K562 (cell line): ENCODE data around the gene KCP. TPM values are rescaled to one million over a fixed set of nuclear protein-coding genes. Genes with fewer than 3 reads are reported as not detected.

Experiments
- ATAC-seq: fragments of 200-7000 bp; cut with Tn5 transposase; 3 replicates; pipeline ENCODE4 v1.9.1; 2020; ENCODE audit warnings: moderate library complexity
- BruUV-seq: library from RNA; stranded (reverse); fragments of 400-500 nt; replicated peaks from 2 replicates; lab custom pipeline; 2021; lab: Mats Ljungman, UMichigan
- CTCF ChIA-PET: fragments of 300-600 bp; formaldehyde crosslinking; extraction: SDS; loops from one replicate; lab custom pipeline; 2021; ENCODE audit warnings: low intra/inter-chr PET ratio; lab: Yijun Ruan, JAX
- POLR2A ChIA-PET: fragments of 300-600, 350-650 bp; sonication (Branson Sonifier 250); formaldehyde crosslinking; extraction: SDS; loops from one replicate; lab custom pipeline; 2021; ENCODE audit warnings: antibody characterized with exemption, inconsistent platforms; lab: Yijun Ruan, JAX
- DNase-seq, 4 experiments: peaks; one replicate each; pipeline versions ENCODE4 v3.0.0 to v3.0.0-alpha.2; 2011 to 2018; ENCODE audit warnings: low spot score in 3 of 4, mixed read lengths in 3 of 4; ENCODE audit errors: extremely low read depth in 1 of 4
- FAIRE-seq: peaks from 2 replicates; lab custom pipeline; 2011; peaks lifted over from hg19 to GRCh38; lab: Jason Lieb, UNC
- H2AFZ ChIP-seq: 2 replicates; pipeline ENCODE4 v1.6.0; 2011; ENCODE audit warnings: low read depth, low read length, control low read depth, inconsistent platforms
- H3K27ac ChIP-seq: fragments of 200-600 bp; 3 replicates; pipeline ENCODE4 v1.8.0; 2011; ENCODE audit warnings: low read depth, mild to moderate bottlenecking, control low read depth, inconsistent platforms, low read length, moderate library complexity, mixed read lengths; ENCODE audit errors: extremely low read depth
- H3K27me3 ChIP-seq, 2 experiments: fragments of 300-600 bp in 1 of 2; 2 replicates in 1 of 2; 3 replicates in 1 of 2; pipeline versions ENCODE4 v1.6.0 to v1.8.0; 2011; ENCODE audit warnings: inconsistent platforms in 2 of 2, low read length in 2 of 2, mild to moderate bottlenecking in 1 of 2, mixed read lengths in 1 of 2, moderate library complexity in 1 of 2; ENCODE audit not compliant: control insufficient read depth in 2 of 2, insufficient read depth in 2 of 2
- H3K36me3 ChIP-seq: fragments of 300-600 bp; 3 replicates; pipeline ENCODE4 v1.8.0; 2011; ENCODE audit warnings: mild to moderate bottlenecking, low read length, inconsistent platforms; ENCODE audit not compliant: control insufficient read depth, insufficient read depth
- H3K4me1 ChIP-seq, 2 experiments: fragments of 200-600 bp in 1 of 2; replicated peaks in 1 of 2; 2 replicates in 1 of 2; 3 replicates in 1 of 2; pipeline versions ENCODE4 v1.5.1 to v1.8.0; 2011; ENCODE audit warnings: inconsistent platforms in 2 of 2, low read length in 2 of 2, mild to moderate bottlenecking in 1 of 2, mixed read lengths in 1 of 2, moderate library complexity in 1 of 2; ENCODE audit not compliant: control insufficient read depth in 2 of 2, insufficient read depth in 2 of 2
- H3K4me2 ChIP-seq: 2 replicates; pipeline ENCODE4 v1.6.1; 2011; ENCODE audit warnings: low read length, control low read depth, inconsistent platforms, mixed read lengths; ENCODE audit not compliant: insufficient read depth
- H3K4me3 ChIP-seq: fragments of 200-600 bp; sonication (generic), shearing (Covaris generic); 2 replicates; pipeline ENCODE4 v1.5.1; 2016; ENCODE audit warnings: control low read depth, inconsistent platforms
- H3K79me2 ChIP-seq: fragments of 200-600 bp; 3 replicates; pipeline ENCODE4 v1.8.0; 2011; ENCODE audit warnings: low read length, inconsistent platforms; ENCODE audit not compliant: control insufficient read depth, insufficient read depth
- H3K9ac ChIP-seq, 2 experiments: 2 replicates each; pipeline versions ENCODE4 v1.6.0 to v1.6.1; 2011; ENCODE audit warnings: low read depth in 2 of 2, low read length in 2 of 2, control low read depth in 1 of 2, inconsistent platforms in 1 of 2, mild to moderate bottlenecking in 1 of 2, mixed read lengths in 1 of 2; ENCODE audit not compliant: insufficient read depth in 1 of 2
- H3K9me1 ChIP-seq: one replicate; pipeline ENCODE4 v1.6.0; 2011; ENCODE audit warnings: inconsistent platforms, mild to moderate bottlenecking, low read length, moderate library complexity; ENCODE audit not compliant: control insufficient read depth, insufficient read depth
- H3K9me3 ChIP-seq: replicated peaks from 2 replicates; pipeline ENCODE4 v1.5.1; 2011; ENCODE audit warnings: low read depth, low read length, inconsistent platforms; ENCODE audit not compliant: control insufficient read depth, insufficient read depth
- H4K20me1 ChIP-seq: replicated peaks from 2 replicates; pipeline ENCODE4 v1.6.1; 2011; ENCODE audit warnings: low read length, inconsistent platforms, mixed read lengths; ENCODE audit not compliant: control insufficient read depth, insufficient read depth
- ESRRA ChIP-seq: fragments of 450-650 bp; IDR thresholded peaks from 2 replicates; pipeline ENCODE4 v1.6.1; 2014; ENCODE audit warnings: low read depth, mild to moderate bottlenecking, moderate library complexity, borderline replicate concordance
- FOXP4 ChIP-seq: sonication (generic); formaldehyde crosslinking; IDR thresholded peaks from 2 replicates; pipeline ENCODE4 v1.8.0; 2022; ENCODE audit warnings: mild to moderate bottlenecking, missing genetic modification reagents, borderline replicate concordance
- PCBP1 ChIP-seq: fragments of 200-400 bp; formaldehyde crosslinking; IDR thresholded peaks from 2 replicates; pipeline ENCODE4 v1.6.1; 2018; ENCODE audit warnings: mild to moderate bottlenecking, low read depth, low read length; ENCODE audit not compliant: poor library complexity, severe bottlenecking
- POLR2AphosphoS5 ChIP-seq: IDR thresholded peaks from 2 replicates; pipeline ENCODE4 v1.6.1; 2011; ENCODE audit warnings: mild to moderate bottlenecking, low read depth, low read length, moderate library complexity; ENCODE audit not compliant: control insufficient read depth, insufficient read depth
- POLR2G ChIP-seq: fragments of 200-400 bp; formaldehyde crosslinking; IDR thresholded peaks from 2 replicates; pipeline ENCODE4 v1.6.1; 2017; ENCODE audit warnings: low read depth, mild to moderate bottlenecking, antibody characterized with exemption, low read length, moderate library complexity
- PREB ChIP-seq: sonication (generic); formaldehyde crosslinking; IDR thresholded peaks from 2 replicates; pipeline ENCODE4 v1.8.1; 2023; ENCODE audit warnings: mild to moderate bottlenecking, missing genetic modification reagents
- RBFOX2 ChIP-seq: fragments of 200-400 bp; formaldehyde crosslinking; IDR thresholded peaks from 2 replicates; pipeline ENCODE4 v1.6.1; 2017; ENCODE audit warnings: low read depth, mild to moderate bottlenecking, low read length, moderate library complexity
- RBM22 ChIP-seq: fragments of 200-400 bp; formaldehyde crosslinking; IDR thresholded peaks from 2 replicates; pipeline ENCODE4 v1.6.1; 2018; ENCODE audit warnings: low read length, low read depth; ENCODE audit not compliant: poor library complexity, severe bottlenecking
- SMAD4 ChIP-seq: fragments of 250-450 bp; sonication (Bioruptor Pico); conservative IDR thresholded peaks from 2 replicates; pipeline ENCODE4 v1.8.0; 2021; ENCODE audit warnings: inconsistent platforms, mild to moderate bottlenecking, moderate library complexity
- SRSF1 ChIP-seq: fragments of 200-400 bp; formaldehyde crosslinking; IDR thresholded peaks from 2 replicates; pipeline ENCODE4 v1.6.1; 2017; ENCODE audit warnings: mild to moderate bottlenecking, low read depth, low read length, moderate library complexity
- ZNF212 ChIP-seq: fragments of 450-650 bp; formaldehyde crosslinking; IDR thresholded peaks from 2 replicates; pipeline ENCODE4 v1.4.0; 2020; ENCODE audit warnings: mild to moderate bottlenecking
- ZSCAN29 ChIP-seq: fragments of 450-650 bp; IDR thresholded peaks from 2 replicates; pipeline ENCODE4 v1.6.1; 2017
- WGBS: fragments of 100-300 bp; shearing (Covaris generic); methylation state at CpG from one replicate; pipeline ENCODE4 v1.1.6; 2016; ENCODE audit warnings: low coverage, mixed read lengths; ENCODE audit not compliant: insufficient coverage; ENCODE audit errors: missing lambda C conversion rate; 5-methylcytosine and 5-hydroxymethylcytosine counted together
- in situ Hi-C: fragments of 300-500 bp; cut with MboI; formaldehyde crosslinking; loops from 4 replicates; pipeline ENCODE4 v1.15.0; 2018; ENCODE audit warnings: inconsistent platforms, mixed read lengths
- intact Hi-C: fragments of 100-400 bp; cut with micrococcal nuclease; formaldehyde crosslinking; loops from 2 replicates; pipeline ENCODE4 v1.14.2; 2022
- polyA plus RNA-seq, 8 experiments: library from polyadenylated mRNA; depleted of rRNA in 4 of 8; stranded (reverse) in 5 of 8; unstranded in 3 of 8; fragments of >200 nt; fragmentation: Nextera tagmentation in 2 of 8; fragmentation: Illumina TruSeq in 1 of 8; extraction: Ambion mirVana in 2 of 8; extraction: Trizol in 1 of 8; gene quantifications; 2 replicates each; pipeline versions ENCODE4 v1.2.1 to v1.2.3, GENCODE V29; 2011 to 2014; ENCODE audit warnings: inconsistent platforms in 1 of 8, missing spikeins in 1 of 8
- total RNA-seq, 7 experiments: library from RNA; depleted of rRNA in 6 of 7; stranded (reverse); fragments of >200 nt in 6 of 7; fragmentation: Illumina TruSeq in 2 of 7; extraction: Trizol in 2 of 7; gene quantifications; 2 replicates each; pipeline versions ENCODE4 v1.2.1 to v1.2.3, GENCODE V29; 2011 to 2021; ENCODE audit warnings: low replicate concordance in 1 of 7
- TF ChIP-seq, protein P1 (sequence below): sonication (generic); formaldehyde crosslinking; IDR thresholded peaks from 2 replicates; pipeline ENCODE4 v1.5.0; 2020; ENCODE audit warnings: missing genetic modification reagents
- TF ChIP-seq, protein P2 (sequence below): sonication (generic); formaldehyde crosslinking; IDR thresholded peaks from 2 replicates; pipeline ENCODE4 v1.8.0; 2022; ENCODE audit warnings: mild to moderate bottlenecking, missing genetic modification reagents

Gene KCP
- total and polyA plus RNA-seq, 9 of the 15 experiments (the other 6 are each of a cell fraction or from before 2014, with no cell fraction given): 0.06 to 0.17 (median 0.12) TPM; not detected in 3

- no peak for ATAC-seq
- CTCF ChIA-PET: no interaction called here
Observed at GRCh38 chr7:128854396-128854795, 56.1 kb downstream of the KCP start.

More at GRCh38 chr7:128854396-128854795, 56.1 kb downstream of the KCP start:
- H3K4me3 ChIP-seq: no peak overlapping the region
- no peak overlapping the region for H3K4me2 ChIP-seq
- no peak overlapping the region for H3K27ac ChIP-seq
- no peaks in the 10 kb centered on the region for H3K79me2 ChIP-seq
- intact Hi-C loops: no loop called here
- BruUV-seq: no TSS peak
- no peak for FAIRE-seq
- H4K20me1 ChIP-seq: peaks cover 3% of the 10 kb centered on the region; the same call in 1 of the 2 replicates
- no peak overlapping the region for H2AFZ ChIP-seq
- POLR2A ChIA-PET: no interaction called here
- 96% methylated on average over 21 of the region's 21 CpGs for WGBS
- no peak for DNase-seq
- no peak overlapping the region; a peak in 1 of 4 replicates for H3K9ac ChIP-seq
- in situ Hi-C loops: no loop called here
- peak; percentile 61 for TF ChIP-seq RBFOX2
- TF ChIP-seq ZNF212 (CRISPR knock-in tag): no peak
- TF ChIP-seq SMAD4 (CRISPR knock-in tag): no peak
- TF ChIP-seq ZSCAN29: no peak
- 0 out of 2 replicates have a peak, but pooled peaks have one; percentile 53 for TF ChIP-seq POLR2G
- TF ChIP-seq FOXP4: no peak
- TF ChIP-seq, protein P1, sequence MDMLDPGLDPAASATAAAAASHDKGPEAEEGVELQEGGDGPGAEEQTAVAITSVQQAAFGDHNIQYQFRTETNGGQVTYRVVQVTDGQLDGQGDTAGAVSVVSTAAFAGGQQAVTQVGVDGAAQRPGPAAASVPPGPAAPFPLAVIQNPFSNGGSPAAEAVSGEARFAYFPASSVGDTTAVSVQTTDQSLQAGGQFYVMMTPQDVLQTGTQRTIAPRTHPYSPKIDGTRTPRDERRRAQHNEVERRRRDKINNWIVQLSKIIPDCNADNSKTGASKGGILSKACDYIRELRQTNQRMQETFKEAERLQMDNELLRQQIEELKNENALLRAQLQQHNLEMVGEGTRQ (CRISPR knock-in tag): no peak
- no peak for TF ChIP-seq ESRRA
- TF ChIP-seq, protein P2, sequence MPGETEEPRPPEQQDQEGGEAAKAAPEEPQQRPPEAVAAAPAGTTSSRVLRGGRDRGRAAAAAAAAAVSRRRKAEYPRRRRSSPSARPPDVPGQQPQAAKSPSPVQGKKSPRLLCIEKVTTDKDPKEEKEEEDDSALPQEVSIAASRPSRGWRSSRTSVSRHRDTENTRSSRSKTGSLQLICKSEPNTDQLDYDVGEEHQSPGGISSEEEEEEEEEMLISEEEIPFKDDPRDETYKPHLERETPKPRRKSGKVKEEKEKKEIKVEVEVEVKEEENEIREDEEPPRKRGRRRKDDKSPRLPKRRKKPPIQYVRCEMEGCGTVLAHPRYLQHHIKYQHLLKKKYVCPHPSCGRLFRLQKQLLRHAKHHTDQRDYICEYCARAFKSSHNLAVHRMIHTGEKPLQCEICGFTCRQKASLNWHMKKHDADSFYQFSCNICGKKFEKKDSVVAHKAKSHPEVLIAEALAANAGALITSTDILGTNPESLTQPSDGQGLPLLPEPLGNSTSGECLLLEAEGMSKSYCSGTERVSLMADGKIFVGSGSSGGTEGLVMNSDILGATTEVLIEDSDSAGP (CRISPR knock-in tag): no peak
- no peak for TF ChIP-seq POLR2AphosphoS5
- TF ChIP-seq RBM22: peak; percentile 25
- TF ChIP-seq PREB (CRISPR knock-in tag): no peak
- TF ChIP-seq PCBP1: peak; percentile 37
- no peak for TF ChIP-seq SRSF1
- TF ChIP-seq, all 486 proteins: peak for 4
- peaks cover 9 to 50% of the 10 kb centered on the region in 2 experiments for H3K4me1 ChIP-seq
- no peaks in the 10 kb centered on the region for H3K9me3 ChIP-seq
- H3K36me3 ChIP-seq: peaks cover 93% of the 10 kb centered on the region
- no peaks in the 10 kb centered on the region for H3K27me3 ChIP-seq
- no peaks in the 10 kb centered on the region for H3K9me1 ChIP-seq
